Subcutaneous abdominal adipose tissue (tissue), 5 donors: ENCODE data around the gene CDH6.

Source experiments
- H3K27ac ChIP-seq: one replicate; pipeline ENCODE4 v1.7.0; 2013; ENCODE audit warnings: low read depth, mild to moderate bottlenecking, inconsistent platforms, low read length, moderate library complexity
- H3K27me3 ChIP-seq, 5 donors: one replicate each; pipeline ENCODE4 v1.7.0; 2013; ENCODE audit warnings: low read length in 5 of 5, inconsistent platforms in 1 of 5; ENCODE audit not compliant: control insufficient read depth in 5 of 5, insufficient read depth in 4 of 5
- H3K36me3 ChIP-seq, 5 donors: one replicate each; pipeline ENCODE4 v1.7.0; 2013; ENCODE audit warnings: low read length in 5 of 5; ENCODE audit not compliant: control insufficient read depth in 5 of 5, insufficient read depth in 5 of 5
- H3K4me1 ChIP-seq, 5 donors: one replicate each; pipeline ENCODE4 v1.7.0; 2013; ENCODE audit warnings: low read length in 5 of 5, mild to moderate bottlenecking in 3 of 5, moderate library complexity in 1 of 5; ENCODE audit not compliant: control insufficient read depth in 5 of 5, insufficient read depth in 5 of 5
- H3K4me3 ChIP-seq, 5 donors: one replicate each; pipeline ENCODE4 v1.7.0; 2013; ENCODE audit warnings: low read length in 5 of 5, low read depth in 1 of 5
- H3K9ac ChIP-seq, 5 donors: one replicate each; pipeline ENCODE4 v1.7.0; 2013; ENCODE audit warnings: low read length in 5 of 5, mild to moderate bottlenecking in 4 of 5, moderate library complexity in 3 of 5
- H3K9me3 ChIP-seq, 5 donors: one replicate each; pipeline ENCODE4 v1.7.0; 2013; ENCODE audit warnings: low read length in 5 of 5; ENCODE audit not compliant: control insufficient read depth in 5 of 5
- donor health status: healthy.
- donor health status: healthy.
- donor health status: healthy.
- donor health status: healthy.
- donor health status: healthy.

The CDH6 gene

GRCh38 chr5:31235381-31235780, 41.9 kb downstream of the CDH6 start:
- Histone ChIP-seq H3K4me3 (no peak overlapping the region), H3K27ac (no peak overlapping the region), H3K9me3 (no peaks in the 10 kb centered on the region), H3K9ac (no peak overlapping the region), H3K36me3 (no peaks in the 10 kb centered on the region), H3K4me1 (peaks cover 0 to 16% (median 8%) of the 10 kb centered on the region in 5 donors), H3K27me3 (no peaks in the 10 kb centered on the region)

- Histone ChIP-seq H3K9me3 (no peaks in the 10 kb centered on the region), H3K27ac (no peak overlapping the region), H3K4me3 (no peak overlapping the region), H3K9ac (no peak overlapping the region), H3K27me3 (no peaks in the 10 kb centered on the region), H3K4me1 (peaks cover 0 to 11% (median 8%) of the 10 kb centered on the region in 5 donors), H3K36me3 (no peaks in the 10 kb centered on the region)
Measured at GRCh38 chr5:31236339-31236738, 42.9 kb downstream of the CDH6 start.

GRCh38 chr5:31237174-31237573, 43.7 kb downstream of the CDH6 start:
- no peak overlapping the region for H3K27ac ChIP-seq
- peaks cover 0 to 3% (median under 1%) of the 10 kb centered on the region in 5 donors for H3K4me1 ChIP-seq
- H3K9me3 ChIP-seq, result no peaks in the 10 kb centered on the region
- H3K9ac ChIP-seq, result no peak overlapping the region
- H3K4me3 ChIP-seq, result no peak overlapping the region
- H3K27me3 ChIP-seq, result no peaks in the 10 kb centered on the region
- H3K36me3 ChIP-seq, result no peaks in the 10 kb centered on the region

GRCh38 chr5:31238497-31238896, 45.0 kb downstream of the CDH6 start:
- no peaks in the 10 kb centered on the region for H3K9me3 ChIP-seq
- no peak overlapping the region for H3K4me3 ChIP-seq
- no peaks in the 10 kb centered on the region for H3K27me3 ChIP-seq
- H3K9ac ChIP-seq, result no peak overlapping the region
- no peak overlapping the region for H3K27ac ChIP-seq
- no peaks in the 10 kb centered on the region for H3K4me1 ChIP-seq
- no peaks in the 10 kb centered on the region for H3K36me3 ChIP-seq

GRCh38 chr5:31244921-31245320, 51.4 kb downstream of the CDH6 start:
- H3K27ac ChIP-seq, result no peak overlapping the region
- no peaks in the 10 kb centered on the region for H3K4me1 ChIP-seq

GRCh38 chr5:31247381-31247780, 53.9 kb downstream of the CDH6 start:
- H3K9ac ChIP-seq, result no peak overlapping the region
- H3K9me3 ChIP-seq, result no peaks in the 10 kb centered on the region
- no peaks in the 10 kb centered on the region for H3K4me1 ChIP-seq
- H3K27ac ChIP-seq, result no peak overlapping the region
- no peaks in the 10 kb centered on the region for H3K36me3 ChIP-seq
- no peaks in the 10 kb centered on the region for H3K27me3 ChIP-seq
- H3K4me3 ChIP-seq, result no peak overlapping the region

More at GRCh38 chr5:31244921-31245320, 51.4 kb downstream of the CDH6 start:
- no peaks in the 10 kb centered on the region for H3K9me3 ChIP-seq
- H3K9ac ChIP-seq, result no peak overlapping the region
- no peak overlapping the region for H3K4me3 ChIP-seq
- H3K27me3 ChIP-seq, result no peaks in the 10 kb centered on the region
- no peaks in the 10 kb centered on the region for H3K36me3 ChIP-seq

GRCh38 chr5:31250201-31250600, 56.7 kb downstream of the CDH6 start:
- no peaks in the 10 kb centered on the region for H3K27me3 ChIP-seq
- no peak overlapping the region for H3K27ac ChIP-seq
- no peak overlapping the region for H3K9ac ChIP-seq
- no peaks in the 10 kb centered on the region for H3K4me1 ChIP-seq
- H3K9me3 ChIP-seq, result no peaks in the 10 kb centered on the region
- no peaks in the 10 kb centered on the region for H3K36me3 ChIP-seq
- no peak overlapping the region for H3K4me3 ChIP-seq

GRCh38 chr5:31251032-31251431, 57.5 kb downstream of the CDH6 start:
- Histone ChIP-seq H3K9me3 (no peaks in the 10 kb centered on the region), H3K27me3 (no peaks in the 10 kb centered on the region), H3K9ac (no peak overlapping the region), H3K27ac (no peak overlapping the region), H3K36me3 (no peaks in the 10 kb centered on the region), H3K4me1 (no peaks in the 10 kb centered on the region), H3K4me3 (no peak overlapping the region)

- Histone ChIP-seq H3K4me3 (no peak overlapping the region), H3K27me3 (no peaks in the 10 kb centered on the region), H3K9ac (no peak overlapping the region), H3K4me1 (no peaks in the 10 kb centered on the region), H3K27ac (no peak overlapping the region), H3K36me3 (no peaks in the 10 kb centered on the region), H3K9me3 (no peaks in the 10 kb centered on the region)
Measured at GRCh38 chr5:31255041-31255440, 61.6 kb downstream of the CDH6 start.

GRCh38 chr5:31268256-31268655, 74.8 kb downstream of the CDH6 start:
- no peaks in the 10 kb centered on the region for H3K36me3 ChIP-seq

GRCh38 chr5:31268686-31269085, 75.2 kb downstream of the CDH6 start:
- Histone ChIP-seq H3K27ac (no peak overlapping the region), H3K4me3 (no peak overlapping the region), H3K9ac (no peak overlapping the region), H3K27me3 (peaks cover 0 to 4% (median 0%) of the 10 kb centered on the region in 5 donors), H3K9me3 (no peaks in the 10 kb centered on the region), H3K4me1 (peaks cover 0 to under 1% (median 0%) of the 10 kb centered on the region in 5 donors), H3K36me3 (no peaks in the 10 kb centered on the region)

More at GRCh38 chr5:31268256-31268655, 74.8 kb downstream of the CDH6 start:
- Histone ChIP-seq H3K4me1 (no peaks in the 10 kb centered on the region), H3K4me3 (no peak overlapping the region), H3K9me3 (no peaks in the 10 kb centered on the region), H3K27ac (no peak overlapping the region), H3K9ac (no peak overlapping the region), H3K27me3 (peaks cover 0 to 4% (median 0%) of the 10 kb centered on the region in 5 donors)
